Measurements from ENCODE around the gene FARP1.

DNA sequence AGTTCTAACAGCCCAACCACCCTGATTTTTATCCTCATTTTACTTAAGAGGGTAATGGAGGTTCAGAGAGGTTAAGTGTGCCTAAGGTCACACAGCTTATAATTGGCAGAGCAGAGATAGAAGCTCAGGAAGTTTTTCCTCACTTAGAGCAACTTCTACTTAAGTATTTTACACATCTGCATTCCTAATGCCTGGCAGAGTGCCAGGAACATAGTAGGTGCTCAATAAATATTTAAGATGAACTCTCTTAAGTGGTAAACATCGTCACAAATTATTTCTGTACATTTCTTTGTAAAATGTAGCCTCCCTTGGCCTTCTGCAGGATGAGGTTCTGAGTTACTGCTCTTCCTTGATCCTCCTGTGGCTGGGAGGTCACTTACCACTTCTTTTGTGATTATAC lies 14.7 kb downstream of the FARP1 start:
- TF ChIP-seq, protein P1, sequence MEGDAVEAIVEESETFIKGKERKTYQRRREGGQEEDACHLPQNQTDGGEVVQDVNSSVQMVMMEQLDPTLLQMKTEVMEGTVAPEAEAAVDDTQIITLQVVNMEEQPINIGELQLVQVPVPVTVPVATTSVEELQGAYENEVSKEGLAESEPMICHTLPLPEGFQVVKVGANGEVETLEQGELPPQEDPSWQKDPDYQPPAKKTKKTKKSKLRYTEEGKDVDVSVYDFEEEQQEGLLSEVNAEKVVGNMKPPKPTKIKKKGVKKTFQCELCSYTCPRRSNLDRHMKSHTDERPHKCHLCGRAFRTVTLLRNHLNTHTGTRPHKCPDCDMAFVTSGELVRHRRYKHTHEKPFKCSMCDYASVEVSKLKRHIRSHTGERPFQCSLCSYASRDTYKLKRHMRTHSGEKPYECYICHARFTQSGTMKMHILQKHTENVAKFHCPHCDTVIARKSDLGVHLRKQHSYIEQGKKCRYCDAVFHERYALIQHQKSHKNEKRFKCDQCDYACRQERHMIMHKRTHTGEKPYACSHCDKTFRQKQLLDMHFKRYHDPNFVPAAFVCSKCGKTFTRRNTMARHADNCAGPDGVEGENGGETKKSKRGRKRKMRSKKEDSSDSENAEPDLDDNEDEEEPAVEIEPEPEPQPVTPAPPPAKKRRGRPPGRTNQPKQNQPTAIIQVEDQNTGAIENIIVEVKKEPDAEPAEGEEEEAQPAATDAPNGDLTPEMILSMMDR (IDR thresholded peaks at IDR 0.05), result no peak
- TF ChIP-seq EP300 (IDR thresholded peaks at IDR 0.05) (no peak), POLR2A (IDR thresholded peaks at IDR 0.05) (no peak), POLR2AphosphoS5 (IDR thresholded peaks at IDR 0.05) (no peak)

Measured in sigmoid colon (tissue), 4 donors.